K562 (cell line): ENCODE results near the gene MATN1. TPM values are rescaled to one million over a fixed set of nuclear protein-coding genes. Genes with fewer than 3 reads are reported as not detected.

ENCODE experiments used
- CEBPG ChIP-seq, 3 experiments: fragments of 200-800 bp in 1 of 3; sonication (Bioruptor generic) in 1 of 3; sonication (generic) in 1 of 3; formaldehyde crosslinking in 1 of 3; IDR thresholded peaks in 2 of 3; conservative IDR thresholded peaks in 1 of 3; 2 replicates each; pipeline versions ENCODE4 v1.6.1 to v1.8.0; 2016 to 2022; ENCODE audit warnings: missing compliant biosample characterization in 2 of 3, missing genetic modification characterization in 2 of 3, mild to moderate bottlenecking in 1 of 3, missing genetic modification reagents in 1 of 3
- HDAC8 ChIP-seq: fragments of 450-650 bp; IDR thresholded peaks from 2 replicates; pipeline ENCODE4 v1.6.1; 2016; ENCODE audit warnings: mild to moderate bottlenecking, missing genetic modification characterization, moderate library complexity, missing compliant biosample characterization
- KLF10 ChIP-seq: fragments of 250-450 bp; sonication (Bioruptor Pico); IDR thresholded peaks from 2 replicates; pipeline ENCODE4 v1.6.1; 2021; ENCODE audit warnings: matching md5 sums
- MEIS2 ChIP-seq: fragments of 450-650 bp; IDR thresholded peaks from 2 replicates; pipeline ENCODE4 v1.6.1; 2014; ENCODE audit warnings: mild to moderate bottlenecking; ENCODE audit not compliant: partially characterized antibody
- MITF ChIP-seq: IDR thresholded peaks from 2 replicates; pipeline ENCODE4 v1.6.1; 2014; ENCODE audit warnings: antibody characterized with exemption
- PBX2 ChIP-seq, 2 experiments: IDR thresholded peaks in 1 of 2; conservative IDR thresholded peaks in 1 of 2; 2 replicates each; pipeline ENCODE4 v1.6.1; 2016; ENCODE audit warnings: low read depth in 2 of 2, mild to moderate bottlenecking in 1 of 2, missing compliant biosample characterization in 1 of 2, missing genetic modification characterization in 1 of 2, moderate library complexity in 1 of 2
- SNAPC5 ChIP-seq: fragments of 250-450 bp; sonication (Bioruptor Pico); IDR thresholded peaks from 2 replicates; pipeline ENCODE4 v1.8.0; 2021; ENCODE audit warnings: moderate library complexity, mild to moderate bottlenecking, inconsistent platforms
- ZNF239 ChIP-seq: fragments of 250-450 bp; sonication (Bioruptor Pico); IDR thresholded peaks from 2 replicates; pipeline ENCODE4 v1.4.0; 2020; ENCODE audit warnings: mild to moderate bottlenecking
- ZNF395 ChIP-seq: fragments of 200-800 bp; sonication (Bioruptor generic); IDR thresholded peaks from 2 replicates; pipeline ENCODE4 v1.6.1; 2017; ENCODE audit warnings: missing genetic modification characterization, missing compliant biosample characterization
- ZNF75A ChIP-seq: fragments of 450-650 bp; formaldehyde crosslinking; IDR thresholded peaks from 2 replicates; pipeline ENCODE4 v1.4.0; 2020; ENCODE audit warnings: mild to moderate bottlenecking
- polyA plus RNA-seq, 8 experiments: library from polyadenylated mRNA; depleted of rRNA in 4 of 8; stranded (reverse) in 5 of 8; unstranded in 3 of 8; fragments of >200 nt; fragmentation: Nextera tagmentation in 2 of 8; fragmentation: Illumina TruSeq in 1 of 8; extraction: Ambion mirVana in 2 of 8; extraction: Trizol in 1 of 8; gene quantifications; 2 replicates each; pipeline versions ENCODE4 v1.2.1 to v1.2.3, GENCODE V29; 2011 to 2014; ENCODE audit warnings: inconsistent platforms in 1 of 8, missing spikeins in 1 of 8
- total RNA-seq, 7 experiments: library from RNA; depleted of rRNA in 6 of 7; stranded (reverse); fragments of >200 nt in 6 of 7; fragmentation: Illumina TruSeq in 2 of 7; extraction: Trizol in 2 of 7; gene quantifications; 2 replicates each; pipeline versions ENCODE4 v1.2.1 to v1.2.3, GENCODE V29; 2011 to 2021; ENCODE audit warnings: low replicate concordance in 1 of 7
- TF ChIP-seq, protein P1 (sequence below), 2 experiments: fragments of 450-650 bp in 1 of 2; sonication (generic) in 1 of 2; formaldehyde crosslinking in 1 of 2; IDR thresholded peaks in 1 of 2; conservative IDR thresholded peaks in 1 of 2; 2 replicates each; pipeline versions ENCODE4 v1.6.1 to v1.8.1; 2016 to 2023; ENCODE audit warnings: mild to moderate bottlenecking in 2 of 2, moderate library complexity in 2 of 2, inconsistent platforms in 1 of 2, missing genetic modification reagents in 1 of 2
- TF ChIP-seq, protein P2 (sequence below): fragments of 250-450 bp; sonication (Bioruptor Pico); IDR thresholded peaks from 2 replicates; pipeline ENCODE4 v1.5.0; 2020; ENCODE audit warnings: mild to moderate bottlenecking
- TF ChIP-seq, protein P3 (sequence below): fragments of 450-650 bp; IDR thresholded peaks from 2 replicates; pipeline ENCODE4 v1.6.1; 2016; ENCODE audit warnings: missing biosample characterization, missing genetic modification characterization

MATN1 gene
- total and polyA plus RNA-seq, 9 of the 15 experiments (the other 6 are each of a cell fraction or from before 2014, with no cell fraction given): 0.10 to 2.3 (median 1.2) TPM

GRCh38 chr1:30735668-30736498 is 12.5 kb upstream of the MATN1 start (continued):
- TF ChIP-seq, protein P1, sequence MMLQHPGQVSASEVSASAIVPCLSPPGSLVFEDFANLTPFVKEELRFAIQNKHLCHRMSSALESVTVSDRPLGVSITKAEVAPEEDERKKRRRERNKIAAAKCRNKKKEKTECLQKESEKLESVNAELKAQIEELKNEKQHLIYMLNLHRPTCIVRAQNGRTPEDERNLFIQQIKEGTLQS (IDR thresholded peaks at IDR 0.05): peak; percentile 73; the same call in 1 of the 2 replicates
- TF ChIP-seq, protein P1 (CRISPR knock-in tag; conservative IDR thresholded peaks at IDR 0.05): no peak
- TF ChIP-seq MEIS2 (peak; percentile 54), ZNF75A (CRISPR knock-in tag) (no peak), PBX2 (CRISPR knock-in tag; IDR thresholded peaks at IDR 0.05; ENCODE audit: low read depth) (no peak), PBX2 (tag; conservative IDR thresholded peaks at IDR 0.05; ENCODE audit: low read depth) (0 out of 2 replicates have a peak, but pooled peaks have one; percentile 8), MITF (no peak), ZNF395 (CRISPR knock-in tag) (peak; percentile 52; the same call in 1 of the 2 replicates), CEBPG (CRISPR knock-in tag; IDR thresholded peaks at IDR 0.05) (peak; percentile 88), CEBPG (tag; conservative IDR thresholded peaks at IDR 0.05 in 1 of 2, IDR thresholded peaks at IDR 0.05 in 1 of 2) (peak; percentile 48 to 96; a peak in 3 of 4 replicates), ZNF239 (CRISPR knock-in tag) (no peak), HDAC8 (tag) (0 out of 2 replicates have a peak, but pooled peaks have one; percentile 42), KLF10 (CRISPR knock-in tag) (no peak), SNAPC5 (no peak)
- TF ChIP-seq, protein P2, sequence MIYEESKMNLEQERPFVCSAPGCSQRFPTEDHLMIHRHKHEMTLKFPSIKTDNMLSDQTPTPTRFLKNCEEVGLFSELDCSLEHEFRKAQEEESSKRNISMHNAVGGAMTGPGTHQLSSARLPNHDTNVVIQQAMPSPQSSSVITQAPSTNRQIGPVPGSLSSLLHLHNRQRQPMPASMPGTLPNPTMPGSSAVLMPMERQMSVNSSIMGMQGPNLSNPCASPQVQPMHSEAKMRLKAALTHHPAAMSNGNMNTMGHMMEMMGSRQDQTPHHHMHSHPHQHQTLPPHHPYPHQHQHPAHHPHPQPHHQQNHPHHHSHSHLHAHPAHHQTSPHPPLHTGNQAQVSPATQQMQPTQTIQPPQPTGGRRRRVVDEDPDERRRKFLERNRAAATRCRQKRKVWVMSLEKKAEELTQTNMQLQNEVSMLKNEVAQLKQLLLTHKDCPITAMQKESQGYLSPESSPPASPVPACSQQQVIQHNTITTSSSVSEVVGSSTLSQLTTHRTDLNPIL (CRISPR knock-in tag): no peak
- TF ChIP-seq, protein P3, sequence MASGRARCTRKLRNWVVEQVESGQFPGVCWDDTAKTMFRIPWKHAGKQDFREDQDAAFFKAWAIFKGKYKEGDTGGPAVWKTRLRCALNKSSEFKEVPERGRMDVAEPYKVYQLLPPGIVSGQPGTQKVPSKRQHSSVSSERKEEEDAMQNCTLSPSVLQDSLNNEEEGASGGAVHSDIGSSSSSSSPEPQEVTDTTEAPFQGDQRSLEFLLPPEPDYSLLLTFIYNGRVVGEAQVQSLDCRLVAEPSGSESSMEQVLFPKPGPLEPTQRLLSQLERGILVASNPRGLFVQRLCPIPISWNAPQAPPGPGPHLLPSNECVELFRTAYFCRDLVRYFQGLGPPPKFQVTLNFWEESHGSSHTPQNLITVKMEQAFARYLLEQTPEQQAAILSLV: no peak
